Parathyroid adenoma (tissue), 2 donors: ENCODE results near the gene CLMP.

Experiments used
- H2AFZ ChIP-seq: fragments of 300-600 bp; sonication (generic); one replicate; pipeline ENCODE4 v1.7.0; 2017; ENCODE audit warnings: antibody characterized with exemption, mild to moderate bottlenecking
- H3K27ac ChIP-seq: fragments of 300-600 bp; sonication (generic); one replicate; pipeline ENCODE4 v1.7.0; 2017
- H3K27me3 ChIP-seq: fragments of 300-600 bp; sonication (generic); one replicate; pipeline ENCODE4 v1.7.0; 2017; ENCODE audit warnings: low read length; ENCODE audit not compliant: control insufficient read depth, insufficient read depth
- H3K36me3 ChIP-seq: fragments of 300-600 bp; sonication (generic); one replicate; pipeline ENCODE4 v1.7.0; 2017; ENCODE audit warnings: low read length; ENCODE audit not compliant: control insufficient read depth, insufficient read depth
- H3K4me1 ChIP-seq: fragments of 300-600 bp; sonication (generic); one replicate; pipeline ENCODE4 v1.7.0; 2017; ENCODE audit warnings: control low read depth
- H3K4me2 ChIP-seq: fragments of 300-600 bp; sonication (generic); one replicate; pipeline ENCODE4 v1.7.0; 2017; ENCODE audit warnings: low read length
- H3K4me3 ChIP-seq: fragments of 300-600 bp; sonication (generic); one replicate; pipeline ENCODE4 v1.7.0; 2017; ENCODE audit warnings: low read depth, low read length
- H3K79me2 ChIP-seq: fragments of 300-600 bp; sonication (generic); one replicate; pipeline ENCODE4 v1.7.0; 2017; ENCODE audit warnings: control low read depth
- H3K9ac ChIP-seq: fragments of 300-600 bp; sonication (generic); one replicate; pipeline ENCODE4 v1.7.0; 2017; ENCODE audit warnings: mild to moderate bottlenecking
- H3K9me3 ChIP-seq: fragments of 300-600 bp; sonication (generic); one replicate; pipeline ENCODE4 v1.7.0; 2017; ENCODE audit warnings: low read length; ENCODE audit not compliant: control insufficient read depth
- CTCF ChIP-seq: fragments of 300-600 bp; sonication (generic); IDR thresholded peaks from one replicate; pipeline ENCODE4 v1.7.0; 2017; ENCODE audit warnings: antibody characterized with exemption, mild to moderate bottlenecking
- donor health status: primary hyperparathyroidism.

The CLMP gene

GRCh38 chr11:123047266-123047946, 147.6 kb downstream of the CLMP start:
- H3K27ac ChIP-seq = no peak overlapping the region
- no peak overlapping the region for H2AFZ ChIP-seq
- H3K36me3 ChIP-seq = no peaks in the 10 kb centered on the region
- no peaks in the 10 kb centered on the region for H3K27me3 ChIP-seq
- H3K4me3 ChIP-seq = no peak overlapping the region
- H3K9ac ChIP-seq = no peak overlapping the region
- TF ChIP-seq CTCF = no peak
- no peaks in the 10 kb centered on the region for H3K4me1 ChIP-seq
- H3K9me3 ChIP-seq = no peaks in the 10 kb centered on the region
- H3K4me2 ChIP-seq = no peak overlapping the region
- no peaks in the 10 kb centered on the region for H3K79me2 ChIP-seq

- no peak overlapping the region for H3K9ac ChIP-seq
- H3K4me1 ChIP-seq = no peaks in the 10 kb centered on the region
- no peak overlapping the region for H2AFZ ChIP-seq
- H3K27ac ChIP-seq = no peak overlapping the region
- no peak for TF ChIP-seq CTCF
- H3K4me3 ChIP-seq = no peak overlapping the region
- H3K79me2 ChIP-seq = no peaks in the 10 kb centered on the region
- H3K9me3 ChIP-seq = no peaks in the 10 kb centered on the region
- H3K27me3 ChIP-seq = no peaks in the 10 kb centered on the region
- no peak overlapping the region for H3K4me2 ChIP-seq
- H3K36me3 ChIP-seq = no peaks in the 10 kb centered on the region
These were observed 148.4 kb downstream of the CLMP start for GRCh38 chr11:123046473-123047259.

GRCh38 chr11:123045101-123045500, 149.9 kb downstream of the CLMP start:
- Histone ChIP-seq H3K4me1 (no peaks in the 10 kb centered on the region), H3K27me3 (no peaks in the 10 kb centered on the region), H2AFZ (no peak overlapping the region), H3K9me3 (no peaks in the 10 kb centered on the region), H3K9ac (no peak overlapping the region), H3K36me3 (no peaks in the 10 kb centered on the region), H3K79me2 (no peaks in the 10 kb centered on the region), H3K27ac (no peak overlapping the region), H3K4me2 (no peak overlapping the region), H3K4me3 (no peak overlapping the region)
- no peak for TF ChIP-seq CTCF

GRCh38 chr11:123041185-123041584, 153.9 kb downstream of the CLMP start:
- H3K9me3 ChIP-seq = no peaks in the 10 kb centered on the region
- no peak overlapping the region for H2AFZ ChIP-seq
- H3K27ac ChIP-seq = no peak overlapping the region
- TF ChIP-seq CTCF = no peak
- H3K79me2 ChIP-seq = no peaks in the 10 kb centered on the region
- H3K4me1 ChIP-seq = no peaks in the 10 kb centered on the region
- H3K36me3 ChIP-seq = no peaks in the 10 kb centered on the region
- H3K9ac ChIP-seq = no peak overlapping the region
- no peak overlapping the region for H3K4me3 ChIP-seq
- H3K27me3 ChIP-seq = no peaks in the 10 kb centered on the region
- H3K4me2 ChIP-seq = no peak overlapping the region
